Activated naive CD4-positive, alpha-beta T cell treated with anti-CD3 and anti-CD28 coated beads, Interleukin-2, amount 10 ng/mL, durations not matched to agents 7 days and 5 days (primary cell): ENCODE measurements around the gene MAP2K5.

Experiments used
- CTCF ChIA-PET: fragments of 350-600 bp; sonication (Branson Sonifier 250); formaldehyde crosslinking; loops from one replicate; lab custom pipeline; 2021; ENCODE audit warnings: antibody characterized with exemption; lab: Charles Lee
- DNase-seq: peaks from one replicate; pipeline ENCODE4 v3.0.0-alpha.2; 2020
- H3K27ac Mint-ChIP-seq: one replicate; pipeline ENCODE4 v1.8.0; 2021; ENCODE audit warnings: mild to moderate bottlenecking, moderate library complexity, mixed read lengths
- H3K27me3 Mint-ChIP-seq: one replicate; pipeline ENCODE4 v1.8.0; 2021; ENCODE audit warnings: mild to moderate bottlenecking, mixed read lengths
- H3K36me3 Mint-ChIP-seq: one replicate; pipeline ENCODE4 v1.8.0; 2021; ENCODE audit warnings: mixed read lengths
- H3K4me1 Mint-ChIP-seq: one replicate; pipeline ENCODE4 v1.8.0; 2021; ENCODE audit warnings: mixed read lengths
- H3K4me3 Mint-ChIP-seq: one replicate; pipeline ENCODE4 v1.8.0; 2021; ENCODE audit warnings: mild to moderate bottlenecking, moderate library complexity, mixed read lengths
- H3K9me3 Mint-ChIP-seq: one replicate; pipeline ENCODE4 v1.8.0; 2021; ENCODE audit warnings: mixed read lengths

MAP2K5 gene

GRCh38 chr15:67850336-67850735, 307.8 kb downstream of the MAP2K5 start:
- CTCF ChIA-PET = interaction anchor here (0.6 kb wide), 1 partner anchor 414 kb away, joined by 3 read pairs; no protein-coding TSS in a partner anchor
- no peaks in the 10 kb centered on the region for H3K9me3 Mint-ChIP-seq
- no peak for DNase-seq
- no peaks in the 10 kb centered on the region for H3K36me3 Mint-ChIP-seq
- no peak overlapping the region for H3K27ac Mint-ChIP-seq
- H3K4me1 Mint-ChIP-seq = peaks cover 2% of the 10 kb centered on the region
- peaks cover 9% of the 10 kb centered on the region for H3K27me3 Mint-ChIP-seq
- H3K4me3 Mint-ChIP-seq = no peak overlapping the region

- no peak overlapping the region for H3K4me3 Mint-ChIP-seq
These were observed 308.6 kb downstream of the MAP2K5 start for GRCh38 chr15:67850994-67851571.

GRCh38 chr15:67852418-67852817, 309.9 kb downstream of the MAP2K5 start:
- Mint-ChIP-seq H3K36me3 (no peaks in the 10 kb centered on the region), H3K4me3 (no peak overlapping the region), H3K4me1 (peaks cover 2% of the 10 kb centered on the region), H3K9me3 (no peaks in the 10 kb centered on the region), H3K27ac (no peak overlapping the region), H3K27me3 (peaks cover 9% of the 10 kb centered on the region)
- CTCF ChIA-PET = no interaction called here
- no peak for DNase-seq

More at GRCh38 chr15:67850994-67851571, 308.6 kb downstream of the MAP2K5 start:
- CTCF ChIA-PET = interaction anchor here (0.6 kb wide), 1 partner anchor 415 kb away, joined by 3 read pairs; no protein-coding TSS in a partner anchor
- no peak for DNase-seq
- no peak overlapping the region for H3K27ac Mint-ChIP-seq
- peaks cover 2% of the 10 kb centered on the region for H3K4me1 Mint-ChIP-seq
- H3K27me3 Mint-ChIP-seq = peaks cover 9% of the 10 kb centered on the region
- no peaks in the 10 kb centered on the region for H3K36me3 Mint-ChIP-seq
- no peaks in the 10 kb centered on the region for H3K9me3 Mint-ChIP-seq

GRCh38 chr15:67853454-67853853, 311.0 kb downstream of the MAP2K5 start:
- no peak for DNase-seq
- Mint-ChIP-seq H3K36me3 (no peaks in the 10 kb centered on the region), H3K4me1 (peaks cover 2% of the 10 kb centered on the region), H3K27me3 (peaks cover 9% of the 10 kb centered on the region), H3K27ac (no peak overlapping the region), H3K4me3 (no peak overlapping the region), H3K9me3 (no peaks in the 10 kb centered on the region)
- CTCF ChIA-PET = interaction anchor here (1.8 kb wide), 1 partner anchor 10 kb away, joined by 4 read pairs; no protein-coding TSS in a partner anchor

GRCh38 chr15:67854358-67854757, 311.9 kb downstream of the MAP2K5 start:
- H3K9me3 Mint-ChIP-seq = no peaks in the 10 kb centered on the region
- DNase-seq = no peak
- H3K4me1 Mint-ChIP-seq = peaks cover 2% of the 10 kb centered on the region
- CTCF ChIA-PET = interaction anchor here (1.8 kb wide), 1 partner anchor 9 kb away, joined by 4 read pairs; no protein-coding TSS in a partner anchor
- H3K36me3 Mint-ChIP-seq = no peaks in the 10 kb centered on the region
- no peak overlapping the region for H3K4me3 Mint-ChIP-seq
- H3K27me3 Mint-ChIP-seq = peaks cover 12% of the 10 kb centered on the region
- no peak overlapping the region for H3K27ac Mint-ChIP-seq

- Mint-ChIP-seq H3K27ac (no peak overlapping the region), H3K9me3 (no peaks in the 10 kb centered on the region), H3K36me3 (no peaks in the 10 kb centered on the region), H3K27me3 (peaks cover 18% of the 10 kb centered on the region), H3K4me3 (no peak overlapping the region), H3K4me1 (peaks cover 2% of the 10 kb centered on the region)
- no peak for DNase-seq
- CTCF ChIA-PET = no interaction called here
These were observed 313.3 kb downstream of the MAP2K5 start for GRCh38 chr15:67855842-67856241.
